ENCODE measurements around the gene TGIF2LY.
"Not testable (repeated sequence)": the region's sequence is repeated elsewhere in the genome, so short reads cannot be mapped to it uniquely, and the experiment has no call there.

TGIF2LY gene

DNA sequence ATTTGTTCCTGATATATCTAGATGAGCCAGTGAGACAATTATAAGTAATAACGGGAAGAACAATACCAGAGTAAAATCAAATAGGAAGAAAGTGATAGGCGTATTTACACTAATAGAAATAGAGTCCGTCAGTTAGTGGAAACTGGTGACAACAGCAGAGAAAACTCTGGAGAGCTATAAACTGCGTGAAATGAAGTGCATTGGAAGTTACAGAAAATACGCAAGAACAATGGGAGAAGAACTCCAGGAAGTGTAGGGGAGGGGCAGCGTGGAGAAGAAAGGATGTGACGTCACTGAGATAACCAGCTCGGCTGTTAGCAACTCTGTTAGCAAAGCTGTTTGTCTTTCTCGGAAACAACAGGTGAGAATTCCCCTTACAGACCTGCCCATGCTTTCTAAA, at the start of gene TGIF2LY:
Gene TGIF2LY (plus strand): TSS at position 301 of the 400 bp plus-strand sequence. CDS start 178 bp downstream, outside the sequence.
- not testable (repeated sequence) for H3K36me3 Mint-ChIP-seq, H3K4me3 Mint-ChIP-seq, H3K27me3 Mint-ChIP-seq, H3K27ac Mint-ChIP-seq, H3K9me3 Mint-ChIP-seq, ATAC-seq, H3K4me1 Mint-ChIP-seq
